Progenitor cell of endocrine pancreas (in vitro differentiated cells): ENCODE measurements around the gene TRIM67. TPM values are rescaled to one million over a fixed set of nuclear protein-coding genes. Genes with fewer than 3 reads are reported as not detected.

Source experiments
- DNase-seq: peaks from one replicate; pipeline ENCODE4 v3.0.0; 2021; ENCODE audit warnings: low spot score; ENCODE audit not compliant: unreplicated experiment
- H3K27ac Mint-ChIP-seq: 2 replicates; pipeline ENCODE4 v1.8.0; 2021; ENCODE audit warnings: mild to moderate bottlenecking, moderate library complexity, mixed read lengths
- H3K27me3 Mint-ChIP-seq: 2 replicates; pipeline ENCODE4 v1.8.0; 2021; ENCODE audit warnings: mixed read lengths
- H3K36me3 Mint-ChIP-seq: 2 replicates; pipeline ENCODE4 v1.8.0; 2022; ENCODE audit warnings: mixed read lengths; ENCODE audit not compliant: insufficient read depth
- H3K4me1 Mint-ChIP-seq: 2 replicates; pipeline ENCODE4 v1.8.0; 2021; ENCODE audit warnings: low read depth, mixed read lengths
- H3K4me3 Mint-ChIP-seq: 2 replicates; pipeline ENCODE4 v1.8.0; 2021; ENCODE audit warnings: low read depth, mild to moderate bottlenecking, moderate library complexity, mixed read lengths
- H3K9me3 Mint-ChIP-seq: 2 replicates; pipeline ENCODE4 v1.8.0; 2021; ENCODE audit warnings: low read depth, mixed read lengths
- total RNA-seq: library from RNA; stranded (reverse); gene quantifications from 2 replicates; pipeline ENCODE4 v1.2.1, GENCODE V29; 2021
- TF ChIP-seq, protein P1 (sequence below): fragments of 200-600 bp; sonication (generic); IDR thresholded peaks from one replicate; pipeline ENCODE4 v1.5.0; 2021; ENCODE audit warnings: antibody characterized with exemption, mild to moderate bottlenecking; ENCODE audit not compliant: unreplicated experiment

The TRIM67 gene
- total RNA-seq, 1 donor from 2014 or later, result 0.05 TPM

DNA sequence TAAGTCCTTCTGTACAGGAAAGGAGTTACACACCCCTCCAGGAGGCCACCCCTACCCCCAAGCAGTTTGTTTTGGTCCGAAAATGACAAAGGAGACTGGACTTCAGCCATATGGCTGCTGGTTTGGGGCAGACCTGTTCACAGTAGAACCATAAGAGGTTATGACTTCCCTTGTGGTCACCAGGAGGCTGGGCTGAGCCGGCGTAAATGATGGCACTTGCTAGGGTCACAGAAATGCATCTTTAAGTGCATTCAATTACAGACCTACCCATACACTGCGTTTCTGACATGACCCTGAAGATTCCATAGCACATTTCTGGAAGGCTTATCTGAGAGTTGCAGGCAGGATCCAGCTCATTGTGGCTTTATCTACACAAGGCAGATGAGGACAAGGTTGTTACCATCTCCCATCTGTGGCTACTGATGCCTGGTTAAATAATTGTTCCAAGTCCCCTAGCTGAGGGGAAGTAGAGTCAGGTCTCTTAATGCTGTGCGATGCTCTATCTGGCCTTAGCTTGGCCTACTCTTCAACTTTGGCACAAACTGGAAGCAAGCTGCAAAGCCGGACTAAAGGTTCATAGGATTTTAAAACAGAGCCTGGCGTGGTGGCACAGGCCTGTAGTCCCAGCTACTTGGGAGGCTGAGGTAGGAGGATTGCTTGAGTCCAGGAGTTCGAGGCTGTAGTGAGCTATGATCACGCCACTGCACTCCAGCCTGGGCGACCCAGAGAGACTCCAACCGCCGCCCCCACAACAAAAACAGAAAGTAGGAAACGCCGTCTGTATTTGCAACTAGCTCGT is 1.7 kb upstream of the TRIM67 start:
- H3K4me1 Mint-ChIP-seq, result peaks cover 5% of the 10 kb centered on the region
- no peak overlapping the region for H3K27ac Mint-ChIP-seq

GRCh38 chr1:231160895-231161666 is 777 bp upstream of the TRIM67 start:
- no peaks in the 10 kb centered on the region for H3K36me3 Mint-ChIP-seq
- DNase-seq, result no peak
- TF ChIP-seq, protein P1, sequence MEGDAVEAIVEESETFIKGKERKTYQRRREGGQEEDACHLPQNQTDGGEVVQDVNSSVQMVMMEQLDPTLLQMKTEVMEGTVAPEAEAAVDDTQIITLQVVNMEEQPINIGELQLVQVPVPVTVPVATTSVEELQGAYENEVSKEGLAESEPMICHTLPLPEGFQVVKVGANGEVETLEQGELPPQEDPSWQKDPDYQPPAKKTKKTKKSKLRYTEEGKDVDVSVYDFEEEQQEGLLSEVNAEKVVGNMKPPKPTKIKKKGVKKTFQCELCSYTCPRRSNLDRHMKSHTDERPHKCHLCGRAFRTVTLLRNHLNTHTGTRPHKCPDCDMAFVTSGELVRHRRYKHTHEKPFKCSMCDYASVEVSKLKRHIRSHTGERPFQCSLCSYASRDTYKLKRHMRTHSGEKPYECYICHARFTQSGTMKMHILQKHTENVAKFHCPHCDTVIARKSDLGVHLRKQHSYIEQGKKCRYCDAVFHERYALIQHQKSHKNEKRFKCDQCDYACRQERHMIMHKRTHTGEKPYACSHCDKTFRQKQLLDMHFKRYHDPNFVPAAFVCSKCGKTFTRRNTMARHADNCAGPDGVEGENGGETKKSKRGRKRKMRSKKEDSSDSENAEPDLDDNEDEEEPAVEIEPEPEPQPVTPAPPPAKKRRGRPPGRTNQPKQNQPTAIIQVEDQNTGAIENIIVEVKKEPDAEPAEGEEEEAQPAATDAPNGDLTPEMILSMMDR, result no peak
- H3K4me1 Mint-ChIP-seq, result peaks cover 5% of the 10 kb centered on the region
- peak overlapping the region; percentile 60 for H3K4me3 Mint-ChIP-seq
- no peak overlapping the region for H3K27ac Mint-ChIP-seq
- no peaks in the 10 kb centered on the region for H3K9me3 Mint-ChIP-seq
- H3K27me3 Mint-ChIP-seq, result peaks cover 73% of the 10 kb centered on the region

More for the DNA sequence above, 1.7 kb upstream of the TRIM67 start:
- DNase-seq, result no peak
- no peaks in the 10 kb centered on the region for H3K9me3 Mint-ChIP-seq
- peaks cover 68% of the 10 kb centered on the region for H3K27me3 Mint-ChIP-seq
- H3K4me3 Mint-ChIP-seq, result peak overlapping the region; percentile 29
- TF ChIP-seq, protein P1, result no peak
- H3K36me3 Mint-ChIP-seq, result no peaks in the 10 kb centered on the region

DNA sequence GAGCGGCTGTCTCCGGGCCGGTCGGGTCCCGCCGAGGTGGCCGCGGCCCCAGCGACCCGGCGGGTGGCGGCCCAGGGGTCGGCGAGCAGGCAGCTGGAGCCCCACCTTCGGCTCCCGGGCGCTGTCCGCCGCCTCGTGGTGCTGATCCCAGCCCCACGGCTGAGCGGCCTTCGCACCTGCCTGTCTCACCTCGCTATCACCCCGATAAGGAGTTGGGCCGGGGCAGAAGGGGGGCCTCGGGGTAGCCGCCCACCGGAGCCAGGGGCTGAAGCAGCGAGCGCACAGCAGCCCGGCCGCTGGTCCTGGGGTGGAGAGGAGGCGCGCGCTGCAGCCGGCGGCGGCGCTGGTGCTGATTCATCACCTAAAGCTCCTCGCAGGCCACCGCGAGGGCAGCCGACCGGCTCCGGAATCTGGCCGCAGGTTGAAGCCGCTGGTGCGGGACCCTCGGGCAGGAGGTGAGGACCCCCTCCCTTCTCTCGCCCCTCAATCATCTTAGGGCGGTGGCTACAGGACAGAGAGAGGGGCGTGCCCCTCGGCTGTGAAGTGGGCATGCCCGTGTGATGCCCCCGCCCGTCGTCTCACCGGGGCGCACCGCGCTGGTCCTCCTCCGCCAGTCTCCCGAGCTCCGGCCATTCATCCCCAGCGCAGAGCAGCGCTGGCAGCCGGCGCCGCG is 575 bp downstream of the TRIM67 start:
- TF ChIP-seq, protein P1, result peak; percentile 30
- Mint-ChIP-seq H3K4me1 (peaks cover 5% of the 10 kb centered on the region), H3K4me3 (peak overlapping the region; percentile 47), H3K27ac (no peak overlapping the region), H3K36me3 (no peaks in the 10 kb centered on the region), H3K9me3 (no peaks in the 10 kb centered on the region), H3K27me3 (peaks cover 72% of the 10 kb centered on the region)
- peak; percentile 79 for DNase-seq

- no peaks in the 10 kb centered on the region for H3K9me3 Mint-ChIP-seq
- peaks cover 5% of the 10 kb centered on the region for H3K4me1 Mint-ChIP-seq
- H3K36me3 Mint-ChIP-seq, result no peaks in the 10 kb centered on the region
- TF ChIP-seq, protein P1, result no peak
- no peak overlapping the region for H3K27ac Mint-ChIP-seq
- peaks cover 67% of the 10 kb centered on the region for H3K27me3 Mint-ChIP-seq
- no peak for DNase-seq
- no peak overlapping the region for H3K4me3 Mint-ChIP-seq
These were observed 1.3 kb downstream of the TRIM67 start for GRCh38 chr1:231162970-231163829.
